Panc1 (cell line): Measurements from ENCODE around the gene TFAP2A. TPM values are rescaled to one million over a fixed set of nuclear protein-coding genes. Genes with fewer than 3 reads are reported as not detected.
A peak's percentile ranks its signal among the peaks of the same experiment; 100 is the strongest.

Source experiments
- ATAC-seq: fragments of 200-7000 bp; cut with Tn5 transposase; 2 replicates; pipeline ENCODE4 v1.9.1; 2020; ENCODE audit warnings: mild to moderate bottlenecking, moderate library complexity
- BruUV-seq: library from RNA; stranded (reverse); fragments of 400-500 nt; replicated peaks from 2 replicates; lab custom pipeline; 2021; lab: Mats Ljungman, UMichigan
- CTCF ChIA-PET: fragments of 300-600 bp; sonication (Branson Sonifier 250); formaldehyde crosslinking; loops from one replicate; lab custom pipeline; 2022; ENCODE audit warnings: antibody characterized with exemption; lab: Charles Lee
- POLR2A ChIA-PET: fragments of 300-600 bp; sonication (Branson Sonifier 250); formaldehyde crosslinking; loops from one replicate; lab custom pipeline; 2022; ENCODE audit warnings: antibody characterized with exemption; lab: Charles Lee
- DNase-seq: peaks from one replicate; pipeline ENCODE4 v3.0.0-alpha.2; 2010; ENCODE audit warnings: low read depth, low spot score
- H3K27ac ChIP-seq: 2 replicates; pipeline ENCODE4 v1.5.1; 2011; ENCODE audit warnings: mild to moderate bottlenecking, low read length, inconsistent platforms
- H3K27me3 ChIP-seq: fragments of 200-500 bp; sonication (Bioruptor generic); 2 replicates; pipeline ENCODE4 v1.6.0; 2014; ENCODE audit warnings: low read length, inconsistent platforms; ENCODE audit not compliant: control insufficient read depth, insufficient read depth
- H3K36me3 ChIP-seq: fragments of 200-500 bp; sonication (Bioruptor generic); 2 replicates; pipeline ENCODE4 v1.5.1; 2014; ENCODE audit warnings: inconsistent platforms, mild to moderate bottlenecking, low read length, moderate library complexity; ENCODE audit not compliant: control insufficient read depth, insufficient read depth
- H3K4me1 ChIP-seq: 2 replicates; pipeline ENCODE4 v1.5.1; 2011; ENCODE audit warnings: inconsistent platforms, mild to moderate bottlenecking, low read length, moderate library complexity; ENCODE audit not compliant: control insufficient read depth, insufficient read depth
- H3K4me3 ChIP-seq, 2 experiments: 2 replicates each; pipeline ENCODE4 v1.5.1; 2011 to 2012; ENCODE audit warnings: low read depth in 2 of 2, low read length in 2 of 2, mild to moderate bottlenecking in 2 of 2, inconsistent platforms in 1 of 2, moderate library complexity in 1 of 2
- H3K9me3 ChIP-seq: fragments of 200-500 bp; sonication (Bioruptor generic); 2 replicates; pipeline ENCODE4 v1.5.1; 2014; ENCODE audit warnings: low read depth, mild to moderate bottlenecking, inconsistent platforms, low read length, moderate library complexity; ENCODE audit not compliant: control insufficient read depth, insufficient read depth
- POLR2AphosphoS5 ChIP-seq: IDR thresholded peaks from 2 replicates; pipeline ENCODE4 v1.6.1; 2012; ENCODE audit warnings: mild to moderate bottlenecking, low read depth, low read length, moderate library complexity
- SIN3A ChIP-seq: IDR thresholded peaks from 2 replicates; pipeline ENCODE4 v1.6.1; 2012; ENCODE audit warnings: low read depth, mild to moderate bottlenecking, low read length, moderate library complexity, borderline replicate concordance; ENCODE audit not compliant: insufficient read depth
- TCF7L2 ChIP-seq: IDR thresholded peaks from 2 replicates; pipeline ENCODE4 v1.6.1; 2011; ENCODE audit warnings: mild to moderate bottlenecking, low read depth, low read length, inconsistent platforms
- in situ Hi-C: cut with HindIII; loops from 2 replicates; pipeline ENCODE4 v1.10.0; 2016; ENCODE audit warnings: low sequenced_read_pairs, low pct_unique_long_range_greater_than_20kb
- intact Hi-C: fragments of 100-400 bp; cut with micrococcal nuclease; formaldehyde crosslinking; loops from one replicate; pipeline ENCODE4 v1.10.0; 2022; ENCODE audit not compliant: unreplicated experiment
- total RNA-seq: library from RNA; stranded (reverse); gene quantifications from one replicate; pipeline ENCODE4 v1.2.1, GENCODE V29; 2021; ENCODE audit not compliant: unreplicated experiment
- TF ChIP-seq, protein P1 (sequence below), 2 experiments: IDR thresholded peaks; 2 replicates each; pipeline ENCODE4 v1.6.1; 2011 to 2012; ENCODE audit warnings: low read depth in 2 of 2, control low read depth in 1 of 2, low read length in 1 of 2, mild to moderate bottlenecking in 1 of 2, moderate library complexity in 1 of 2; ENCODE audit not compliant: insufficient read depth in 1 of 2
- TF ChIP-seq, protein P2 (sequence below): fragments of 450-650 bp; IDR thresholded peaks from 2 replicates; pipeline ENCODE4 v1.5.1; 2017; ENCODE audit warnings: mild to moderate bottlenecking

TFAP2A gene
- total RNA-seq, 1 experiment from 2014 or later, result 83.9 TPM

DNA sequence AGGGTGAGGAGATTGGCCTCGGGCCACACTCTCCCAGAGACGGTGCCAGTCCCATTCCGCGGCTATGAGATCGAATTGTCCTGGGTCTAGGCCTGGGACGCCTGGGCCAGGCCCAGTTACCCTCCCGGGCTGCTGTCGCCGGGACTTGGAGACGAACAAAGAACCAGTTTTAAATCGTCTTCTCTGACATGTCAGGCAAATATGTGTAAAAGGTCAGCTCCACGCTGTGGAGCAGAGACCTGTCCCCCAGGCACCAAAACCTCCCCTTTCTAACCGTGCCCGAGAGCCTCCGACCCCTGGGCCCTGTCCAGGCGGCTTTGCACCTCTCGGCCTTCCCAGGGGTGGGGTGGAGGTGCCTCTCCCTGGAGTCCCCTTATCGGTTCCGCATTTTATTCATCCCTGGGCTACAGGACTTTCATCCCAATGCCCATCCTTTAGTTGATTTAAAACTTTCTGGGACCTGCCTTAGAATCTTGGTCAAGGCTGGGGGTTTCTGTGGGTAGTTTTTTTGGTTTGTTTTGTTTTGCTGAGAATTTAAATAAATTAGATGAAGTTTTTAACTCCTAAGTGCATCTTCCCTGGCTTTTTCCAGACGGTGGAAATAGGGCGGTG, 5.8 kb upstream of the TFAP2A start:
- in situ Hi-C loops (no loop called here), intact Hi-C loops (no loop called here)
- TF ChIP-seq SIN3A (no peak), POLR2AphosphoS5 (no peak), TCF7L2 (no peak)
- TF ChIP-seq, protein P1, sequence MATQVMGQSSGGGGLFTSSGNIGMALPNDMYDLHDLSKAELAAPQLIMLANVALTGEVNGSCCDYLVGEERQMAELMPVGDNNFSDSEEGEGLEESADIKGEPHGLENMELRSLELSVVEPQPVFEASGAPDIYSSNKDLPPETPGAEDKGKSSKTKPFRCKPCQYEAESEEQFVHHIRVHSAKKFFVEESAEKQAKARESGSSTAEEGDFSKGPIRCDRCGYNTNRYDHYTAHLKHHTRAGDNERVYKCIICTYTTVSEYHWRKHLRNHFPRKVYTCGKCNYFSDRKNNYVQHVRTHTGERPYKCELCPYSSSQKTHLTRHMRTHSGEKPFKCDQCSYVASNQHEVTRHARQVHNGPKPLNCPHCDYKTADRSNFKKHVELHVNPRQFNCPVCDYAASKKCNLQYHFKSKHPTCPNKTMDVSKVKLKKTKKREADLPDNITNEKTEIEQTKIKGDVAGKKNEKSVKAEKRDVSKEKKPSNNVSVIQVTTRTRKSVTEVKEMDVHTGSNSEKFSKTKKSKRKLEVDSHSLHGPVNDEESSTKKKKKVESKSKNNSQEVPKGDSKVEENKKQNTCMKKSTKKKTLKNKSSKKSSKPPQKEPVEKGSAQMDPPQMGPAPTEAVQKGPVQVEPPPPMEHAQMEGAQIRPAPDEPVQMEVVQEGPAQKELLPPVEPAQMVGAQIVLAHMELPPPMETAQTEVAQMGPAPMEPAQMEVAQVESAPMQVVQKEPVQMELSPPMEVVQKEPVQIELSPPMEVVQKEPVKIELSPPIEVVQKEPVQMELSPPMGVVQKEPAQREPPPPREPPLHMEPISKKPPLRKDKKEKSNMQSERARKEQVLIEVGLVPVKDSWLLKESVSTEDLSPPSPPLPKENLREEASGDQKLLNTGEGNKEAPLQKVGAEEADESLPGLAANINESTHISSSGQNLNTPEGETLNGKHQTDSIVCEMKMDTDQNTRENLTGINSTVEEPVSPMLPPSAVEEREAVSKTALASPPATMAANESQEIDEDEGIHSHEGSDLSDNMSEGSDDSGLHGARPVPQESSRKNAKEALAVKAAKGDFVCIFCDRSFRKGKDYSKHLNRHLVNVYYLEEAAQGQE (IDR thresholded peaks at IDR 0.05; ENCODE audit: insufficient read depth in 1 of 2, low read depth in 2 of 2, low read length in 1 of 2), result no peak
- TF ChIP-seq, protein P2, sequence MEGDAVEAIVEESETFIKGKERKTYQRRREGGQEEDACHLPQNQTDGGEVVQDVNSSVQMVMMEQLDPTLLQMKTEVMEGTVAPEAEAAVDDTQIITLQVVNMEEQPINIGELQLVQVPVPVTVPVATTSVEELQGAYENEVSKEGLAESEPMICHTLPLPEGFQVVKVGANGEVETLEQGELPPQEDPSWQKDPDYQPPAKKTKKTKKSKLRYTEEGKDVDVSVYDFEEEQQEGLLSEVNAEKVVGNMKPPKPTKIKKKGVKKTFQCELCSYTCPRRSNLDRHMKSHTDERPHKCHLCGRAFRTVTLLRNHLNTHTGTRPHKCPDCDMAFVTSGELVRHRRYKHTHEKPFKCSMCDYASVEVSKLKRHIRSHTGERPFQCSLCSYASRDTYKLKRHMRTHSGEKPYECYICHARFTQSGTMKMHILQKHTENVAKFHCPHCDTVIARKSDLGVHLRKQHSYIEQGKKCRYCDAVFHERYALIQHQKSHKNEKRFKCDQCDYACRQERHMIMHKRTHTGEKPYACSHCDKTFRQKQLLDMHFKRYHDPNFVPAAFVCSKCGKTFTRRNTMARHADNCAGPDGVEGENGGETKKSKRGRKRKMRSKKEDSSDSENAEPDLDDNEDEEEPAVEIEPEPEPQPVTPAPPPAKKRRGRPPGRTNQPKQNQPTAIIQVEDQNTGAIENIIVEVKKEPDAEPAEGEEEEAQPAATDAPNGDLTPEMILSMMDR, result no peak
- Histone ChIP-seq H3K36me3 (no peaks in the 10 kb centered on the region), H3K4me1 (peaks cover 61% of the 10 kb centered on the region), H3K4me3 (no peak overlapping the region), H3K27ac (peak overlapping the region; percentile 99), H3K27me3 (no peaks in the 10 kb centered on the region), H3K9me3 (no peaks in the 10 kb centered on the region)
- no peak for ATAC-seq
- DNase-seq, result no peak
- no TSS peak for BruUV-seq
- ChIA-PET POLR2A (no interaction called here), CTCF (no interaction called here)

DNA sequence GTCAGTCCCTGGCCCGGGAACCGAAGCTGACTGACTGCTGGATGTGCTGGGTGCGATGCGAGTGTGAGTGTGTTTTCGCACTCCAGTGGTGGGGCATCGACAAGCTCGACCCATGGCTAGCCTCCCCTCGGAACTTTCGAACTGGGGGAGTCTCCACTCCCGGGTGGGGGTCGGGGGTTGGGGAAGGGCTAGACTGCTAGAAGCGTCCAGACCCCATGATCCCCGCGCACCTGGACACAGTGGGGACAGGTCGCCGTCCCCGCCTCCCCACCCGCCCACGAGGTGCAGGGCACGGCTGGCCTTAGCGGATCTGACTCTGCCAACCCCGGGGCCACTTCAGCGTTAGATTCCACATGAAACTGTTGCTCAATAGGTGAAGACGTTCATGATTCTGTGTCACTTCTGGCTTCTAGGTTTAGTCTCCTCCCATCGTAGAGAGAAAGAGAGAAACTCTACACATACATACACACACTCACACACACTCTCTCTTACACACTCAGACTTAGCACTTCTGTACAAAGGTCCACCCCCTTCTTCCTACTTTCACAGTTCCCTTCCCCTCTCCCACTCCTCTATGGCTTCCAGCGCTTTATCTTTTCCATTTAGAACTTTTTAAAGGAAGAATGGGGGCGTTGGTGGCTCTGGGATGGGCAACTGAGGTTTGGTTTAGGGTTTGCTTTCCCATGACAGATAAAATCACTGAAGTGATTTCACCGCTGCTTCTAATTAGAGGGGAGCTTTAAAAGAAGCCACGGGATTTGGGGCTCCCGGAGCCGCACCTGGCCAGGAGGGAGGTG, 5.1 kb upstream of the TFAP2A start:
- H3K4me3 ChIP-seq, result peak overlapping the region; percentile 47 to 68
- DNase-seq, result no peak
- peak overlapping the region; percentile 99 for H3K27ac ChIP-seq
- POLR2A ChIA-PET, result interaction anchor here (0.6 kb wide), 1 partner anchor 315 kb away, joined by 4 read pairs; no protein-coding TSS in a partner anchor
- 0 out of 2 replicates have a peak, but pooled peaks have one; percentile 1 for ATAC-seq
- TF ChIP-seq, protein P2, result no peak
- TF ChIP-seq POLR2AphosphoS5, result no peak
- TF ChIP-seq, protein P1 (IDR thresholded peaks at IDR 0.05; ENCODE audit: insufficient read depth in 1 of 2, low read depth in 2 of 2, low read length in 1 of 2), result no peak
- no peak for TF ChIP-seq SIN3A
- no peak for TF ChIP-seq TCF7L2
- H3K4me1 ChIP-seq, result peaks cover 63% of the 10 kb centered on the region
- BruUV-seq, result no TSS peak
- H3K27me3 ChIP-seq, result no peaks in the 10 kb centered on the region
- CTCF ChIA-PET, result no interaction called here
- H3K36me3 ChIP-seq, result no peaks in the 10 kb centered on the region
- intact Hi-C loops (no loop called here), in situ Hi-C loops (no loop called here)
- H3K9me3 ChIP-seq, result no peaks in the 10 kb centered on the region
